ENCODE measurements around the gene PLA2G4D. TPM values are rescaled to one million over a fixed set of nuclear protein-coding genes. Genes with fewer than 3 reads are reported as not detected.

PLA2G4D gene
- total RNA-seq, 1 experiment from 2014 or later = 0.24 TPM

- TF ChIP-seq ZNF317 (CRISPR knock-in tag; IDR thresholded peaks at IDR 0.05; ENCODE audit: borderline replicate concordance, low read depth) = no peak
- no peak for TF ChIP-seq SP1 (CRISPR knock-in tag; conservative IDR thresholded peaks at IDR 0.05)
- no peak for TF ChIP-seq MAX (CRISPR knock-in tag; IDR thresholded peaks at IDR 0.05)
- no peak for TF ChIP-seq HMGXB4 (CRISPR knock-in tag; IDR thresholded peaks at IDR 0.05)
- TF ChIP-seq ZNF423 (CRISPR knock-in tag; IDR thresholded peaks at IDR 0.05) = no peak
- TF ChIP-seq GABPB1 (CRISPR knock-in tag; IDR thresholded peaks at IDR 0.05) = no peak
- TF ChIP-seq CREM (CRISPR knock-in tag; IDR thresholded peaks at IDR 0.05) = no peak
- no peak for TF ChIP-seq FOXP1 (CRISPR knock-in tag; IDR thresholded peaks at IDR 0.05; ENCODE audit: borderline replicate concordance)
- no peak for TF ChIP-seq ZNF281 (CRISPR knock-in tag; IDR thresholded peaks at IDR 0.05)
- no peak for TF ChIP-seq FOXP4 (CRISPR knock-in tag; IDR thresholded peaks at IDR 0.05)
- TF ChIP-seq OVOL2 (CRISPR knock-in tag; IDR thresholded peaks at IDR 0.05; ENCODE audit: borderline replicate concordance) = no peak
- TF ChIP-seq ZNF219 (CRISPR knock-in tag; IDR thresholded peaks at IDR 0.05; ENCODE audit: borderline replicate concordance) = no peak
- no peak for TF ChIP-seq ZNF671 (CRISPR knock-in tag; IDR thresholded peaks at IDR 0.05)
- no peak overlapping the region for H3K4me3 Mint-ChIP-seq
- H3K27ac Mint-ChIP-seq = no peak overlapping the region
- no peaks in the 10 kb centered on the region for H3K27me3 Mint-ChIP-seq (ENCODE audit: low read depth)
- ATAC-seq (no peak), DNase-seq (ENCODE audit: low spot score) (no peak)
- peaks cover 16% of the 10 kb centered on the region for H3K4me1 Mint-ChIP-seq
- H3K9me3 Mint-ChIP-seq = no peaks in the 10 kb centered on the region
- ChIA-PET POLR2A (no interaction called here), CTCF (interaction anchor here (3.4 to 4.6 kb wide), 3 partner anchors 34 to 87 kb away, joined by 13 to 30 read pairs (median 23); no protein-coding TSS in a partner anchor)
- H3K36me3 Mint-ChIP-seq = no peaks in the 10 kb centered on the region
These were observed 43.7 kb downstream of the PLA2G4D start for GRCh38 chr15:42050484-42051255.

GRCh38 chr15:42048821-42049200 lies 45.6 kb downstream of the PLA2G4D start:
- ATAC-seq = peak; percentile 73
- H3K36me3 Mint-ChIP-seq = no peaks in the 10 kb centered on the region

More at GRCh38 chr15:42048821-42049200, 45.6 kb downstream of the PLA2G4D start:
- no peak overlapping the region for H3K4me3 Mint-ChIP-seq
- no peak overlapping the region for H3K27ac Mint-ChIP-seq
- no peaks in the 10 kb centered on the region for H3K27me3 Mint-ChIP-seq (ENCODE audit: low read depth)
- H3K9me3 Mint-ChIP-seq = no peaks in the 10 kb centered on the region
- no peak for DNase-seq (ENCODE audit: low spot score)
- H3K4me1 Mint-ChIP-seq = peaks cover 10% of the 10 kb centered on the region
- ChIA-PET CTCF (interaction anchor here (1.1 to 4.6 kb wide), 3 partner anchors 12 to 60 kb away, joined by 3 to 30 read pairs (median 23); no protein-coding TSS in a partner anchor), POLR2A (interaction anchor here (0.5 kb wide), 1 partner anchor 43 kb away, joined by 3 read pairs; no protein-coding TSS in a partner anchor)
- no peak for TF ChIP-seq FOXP4 (CRISPR knock-in tag; IDR thresholded peaks at IDR 0.05)
- TF ChIP-seq, protein P1, sequence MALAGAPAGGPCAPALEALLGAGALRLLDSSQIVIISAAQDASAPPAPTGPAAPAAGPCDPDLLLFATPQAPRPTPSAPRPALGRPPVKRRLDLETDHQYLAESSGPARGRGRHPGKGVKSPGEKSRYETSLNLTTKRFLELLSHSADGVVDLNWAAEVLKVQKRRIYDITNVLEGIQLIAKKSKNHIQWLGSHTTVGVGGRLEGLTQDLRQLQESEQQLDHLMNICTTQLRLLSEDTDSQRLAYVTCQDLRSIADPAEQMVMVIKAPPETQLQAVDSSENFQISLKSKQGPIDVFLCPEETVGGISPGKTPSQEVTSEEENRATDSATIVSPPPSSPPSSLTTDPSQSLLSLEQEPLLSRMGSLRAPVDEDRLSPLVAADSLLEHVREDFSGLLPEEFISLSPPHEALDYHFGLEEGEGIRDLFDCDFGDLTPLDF (CRISPR knock-in tag; IDR thresholded peaks at IDR 0.05) = no peak
- no peak for TF ChIP-seq ATF2 (CRISPR knock-in tag; IDR thresholded peaks at IDR 0.05; ENCODE audit: borderline replicate concordance, low read depth)
